B cell (primary cell): ENCODE measurements around the gene CYTH3. TPM values are rescaled to one million over a fixed set of nuclear protein-coding genes. Genes with fewer than 3 reads are reported as not detected.

Experiments
- ATAC-seq: fragments of 200-7000 bp; cut with Tn5 transposase; one replicate; pipeline ENCODE4 v1.10.0; 2021; ENCODE audit warnings: low read depth, mild to moderate bottlenecking, moderate number of reproducible peaks, moderate library complexity
- CTCF ChIA-PET: fragments of 350-600 bp; sonication (Branson Sonifier 250); formaldehyde crosslinking; loops from one replicate; lab custom pipeline; 2021; ENCODE audit warnings: antibody characterized with exemption, inconsistent platforms; lab: Charles Lee
- POLR2A ChIA-PET: fragments of 350-600 bp; sonication (Branson Sonifier 250); formaldehyde crosslinking; loops from one replicate; lab custom pipeline; 2021; ENCODE audit warnings: antibody characterized with exemption; lab: Charles Lee
- DNase-seq: peaks from one replicate; pipeline ENCODE4 v3.0.0; 2013
- H2AFZ ChIP-seq: 2 replicates; pipeline ENCODE4 v1.6.1; 2012; ENCODE audit warnings: mild to moderate bottlenecking, low read depth, low read length; ENCODE audit not compliant: insufficient read depth, poor library complexity, severe bottlenecking
- H3K27ac ChIP-seq, 2 donors: 1 replicate in 1 of 2; 2 replicates in 1 of 2; pipeline ENCODE4 v1.5.1; 2012 to 2013; ENCODE audit warnings: low read length in 2 of 2, mild to moderate bottlenecking in 2 of 2, moderate library complexity in 1 of 2
- H3K27me3 ChIP-seq, 4 experiments: fragments of 200-600 bp in 1 of 4; sonication (generic) in 1 of 4; replicated peaks in 1 of 4; 1 replicate in 2 of 4; 2 replicates in 2 of 4; pipeline versions ENCODE4 v1.6.1 to v1.7.0; 2013 to 2016; ENCODE audit warnings: low read length in 3 of 4, mild to moderate bottlenecking in 2 of 4, mixed read lengths in 1 of 4, moderate library complexity in 1 of 4; ENCODE audit not compliant: insufficient read depth in 4 of 4, control insufficient read depth in 3 of 4; ENCODE audit errors: control extremely low read depth in 1 of 4
- H3K36me3 ChIP-seq, 2 experiments: replicated peaks in 1 of 2; 1 replicate in 1 of 2; 2 replicates in 1 of 2; pipeline versions ENCODE4 v1.6.1 to v1.7.1; 2013; ENCODE audit warnings: low read length in 1 of 2; ENCODE audit not compliant: insufficient read depth in 2 of 2, control insufficient read depth in 1 of 2; ENCODE audit errors: control extremely low read depth in 1 of 2, extremely low read depth in 1 of 2
- H3K4me1 ChIP-seq, 2 donors: fragments of 200-600 bp in 1 of 2; sonication (generic) in 1 of 2; 1 replicate in 1 of 2; 2 replicates in 1 of 2; pipeline versions ENCODE4 v1.5.1 to v1.6.1; 2013 to 2017; ENCODE audit warnings: low read length in 2 of 2; ENCODE audit not compliant: control insufficient read depth in 2 of 2, insufficient read depth in 2 of 2
- H3K4me2 ChIP-seq: replicated peaks from 2 replicates; pipeline ENCODE3; 2012; ENCODE audit warnings: mild to moderate bottlenecking, low read depth, low read length; ENCODE audit not compliant: poor library complexity, severe bottlenecking
- H3K4me3 ChIP-seq, 5 experiments: fragments of 200-600 bp in 1 of 5; sonication (generic) in 1 of 5; 1 replicate in 3 of 5; 2 replicates in 2 of 5; pipeline versions ENCODE4 v1.5.1 to v1.7.0; 2011 to 2016; ENCODE audit warnings: low read length in 4 of 5, mild to moderate bottlenecking in 4 of 5, low read depth in 2 of 5, control low read depth in 1 of 5, moderate library complexity in 1 of 5; ENCODE audit not compliant: insufficient read depth in 1 of 5; ENCODE audit errors: control extremely low read depth in 1 of 5, extremely low read depth in 1 of 5
- H3K79me2 ChIP-seq: fragments of 200-600 bp; sonication (generic); one replicate; pipeline ENCODE4 v1.6.0; 2016; ENCODE audit warnings: low read length; ENCODE audit not compliant: control insufficient read depth, insufficient read depth
- H3K9ac ChIP-seq: fragments of 200-600 bp; sonication (generic); 2 replicates; pipeline ENCODE4 v1.6.1; 2017; ENCODE audit warnings: mild to moderate bottlenecking, low read length, moderate library complexity
- H3K9me3 ChIP-seq, 3 donors: one replicate each; pipeline versions ENCODE4 v1.6.1 to v1.7.1; 2013; ENCODE audit warnings: low read length in 2 of 3; ENCODE audit not compliant: control insufficient read depth in 2 of 3, insufficient read depth in 1 of 3; ENCODE audit errors: control extremely low read depth in 1 of 3
- H4K20me1 ChIP-seq: 2 replicates; pipeline ENCODE4 v1.6.0; 2012; ENCODE audit warnings: mild to moderate bottlenecking, low read length; ENCODE audit not compliant: insufficient read depth, control insufficient read depth, poor library complexity, severe bottlenecking
- H3K27ac Mint-ChIP-seq: one replicate; pipeline ENCODE4 v1.8.0; 2021; ENCODE audit warnings: mixed read lengths
- H3K27me3 Mint-ChIP-seq: one replicate; pipeline ENCODE4 v1.8.0; 2021; ENCODE audit warnings: mixed read lengths
- H3K4me1 Mint-ChIP-seq: one replicate; pipeline ENCODE4 v1.8.0; 2021; ENCODE audit warnings: mixed read lengths
- H3K4me3 Mint-ChIP-seq: one replicate; pipeline ENCODE4 v1.8.0; 2021; ENCODE audit warnings: mixed read lengths
- H3K9me3 Mint-ChIP-seq: one replicate; pipeline ENCODE4 v1.8.0; 2022; ENCODE audit warnings: mixed read lengths; ENCODE audit not compliant: insufficient read depth
- EZH2 ChIP-seq: IDR thresholded peaks from 2 replicates; pipeline ENCODE4 v1.6.1; 2012; ENCODE audit warnings: borderline replicate concordance, low read depth, mild to moderate bottlenecking, moderate library complexity, low read length; ENCODE audit not compliant: insufficient read depth, poor library complexity, severe bottlenecking
- WGBS: methylation state at CpG from one replicate; pipeline ENCODE4 v1.1.5; 2013; ENCODE audit warnings: missing lambda C conversion rate; ENCODE audit not compliant: insufficient coverage; 5-methylcytosine and 5-hydroxymethylcytosine counted together
- intact Hi-C: fragments of 100-400 bp; cut with micrococcal nuclease; formaldehyde crosslinking; loops from one replicate; pipeline ENCODE4 v1.10.0; 2022
- polyA plus RNA-seq: library from polyadenylated mRNA; depleted of rRNA; stranded (reverse); fragments of >200 nt; gene quantifications from 2 replicates; pipeline ENCODE4 v1.2.3, GENCODE V29; 2012
- total RNA-seq, 2 donors: library from RNA; stranded (reverse); fragments of 120-200 nt in 1 of 2; gene quantifications; 1 replicate in 1 of 2; 2 replicates in 1 of 2; pipeline versions ENCODE4 v1.2.3 to v1.2.4, GENCODE V29; 2013 to 2022
- TF ChIP-seq, protein P1 (sequence below): fragments of 200-600 bp; IDR thresholded peaks from one replicate; pipeline ENCODE4 v1.8.0; 2022; ENCODE audit warnings: antibody characterized with exemption, mild to moderate bottlenecking

Gene CYTH3
- total and polyA plus RNA-seq, 2 donors (not counting 1 experiment from before 2014, with no cell fraction given), result 5.2 to 11.3 TPM

DNA sequence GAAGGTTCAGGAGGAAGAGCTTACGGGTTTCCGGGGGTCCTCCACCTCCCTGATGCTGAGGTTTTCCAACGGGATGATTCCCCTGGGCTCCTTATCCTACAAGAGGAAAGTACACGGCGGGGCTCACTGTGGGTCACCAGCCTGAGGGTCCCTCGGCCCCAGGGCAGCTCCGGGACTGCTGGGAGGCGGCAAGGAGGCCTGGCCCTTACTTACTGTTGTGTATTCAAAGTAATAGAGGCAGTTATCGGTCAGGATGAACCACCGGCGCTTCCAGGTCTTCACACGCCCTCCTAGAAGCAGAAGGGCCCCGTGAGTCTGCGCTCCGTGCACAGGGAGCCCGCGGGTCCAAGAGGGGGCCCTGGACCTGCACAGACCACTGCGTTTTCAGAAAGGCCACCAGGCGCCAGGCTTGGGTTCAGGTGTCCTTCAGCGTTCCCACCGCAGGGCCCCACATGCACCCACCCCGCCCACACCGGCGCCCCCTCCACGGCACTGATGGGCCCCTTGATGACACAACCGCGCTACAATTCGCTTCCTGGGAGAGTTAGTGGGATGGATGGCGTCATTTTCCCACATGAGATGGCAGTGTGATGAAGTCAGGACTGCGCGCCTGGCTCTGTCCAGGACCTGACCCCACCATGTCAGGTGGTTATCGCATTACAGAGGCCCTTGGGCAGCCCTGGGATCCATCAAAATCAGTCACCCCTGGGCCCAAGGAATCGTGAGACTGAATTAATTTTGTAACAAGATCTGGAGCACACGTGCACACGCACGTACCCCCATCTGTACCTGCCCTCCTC is 106.7 kb downstream of the CYTH3 start:
- intact Hi-C loops, result loop anchor here (10.0 kb wide), 1 partner anchor 269 kb away; no protein-coding TSS in a partner anchor
- peaks cover 4 to 10% of the 10 kb centered on the region in 2 donors for H3K4me1 ChIP-seq
- no peak for DNase-seq
- TF ChIP-seq, protein P1, sequence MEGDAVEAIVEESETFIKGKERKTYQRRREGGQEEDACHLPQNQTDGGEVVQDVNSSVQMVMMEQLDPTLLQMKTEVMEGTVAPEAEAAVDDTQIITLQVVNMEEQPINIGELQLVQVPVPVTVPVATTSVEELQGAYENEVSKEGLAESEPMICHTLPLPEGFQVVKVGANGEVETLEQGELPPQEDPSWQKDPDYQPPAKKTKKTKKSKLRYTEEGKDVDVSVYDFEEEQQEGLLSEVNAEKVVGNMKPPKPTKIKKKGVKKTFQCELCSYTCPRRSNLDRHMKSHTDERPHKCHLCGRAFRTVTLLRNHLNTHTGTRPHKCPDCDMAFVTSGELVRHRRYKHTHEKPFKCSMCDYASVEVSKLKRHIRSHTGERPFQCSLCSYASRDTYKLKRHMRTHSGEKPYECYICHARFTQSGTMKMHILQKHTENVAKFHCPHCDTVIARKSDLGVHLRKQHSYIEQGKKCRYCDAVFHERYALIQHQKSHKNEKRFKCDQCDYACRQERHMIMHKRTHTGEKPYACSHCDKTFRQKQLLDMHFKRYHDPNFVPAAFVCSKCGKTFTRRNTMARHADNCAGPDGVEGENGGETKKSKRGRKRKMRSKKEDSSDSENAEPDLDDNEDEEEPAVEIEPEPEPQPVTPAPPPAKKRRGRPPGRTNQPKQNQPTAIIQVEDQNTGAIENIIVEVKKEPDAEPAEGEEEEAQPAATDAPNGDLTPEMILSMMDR, result no peak
- no peak for TF ChIP-seq EZH2
- H3K9ac ChIP-seq, result no peak overlapping the region
- H3K27me3 ChIP-seq, result no peaks in the 10 kb centered on the region
- no peak for ATAC-seq
- H3K9me3 ChIP-seq, result no peaks in the 10 kb centered on the region
- H3K4me3 Mint-ChIP-seq, result no peak overlapping the region
- no peaks in the 10 kb centered on the region for H3K9me3 Mint-ChIP-seq
- no peak overlapping the region for H3K27ac ChIP-seq
- H3K4me1 Mint-ChIP-seq, result peaks cover 6% of the 10 kb centered on the region
- H3K4me2 ChIP-seq, result no peak overlapping the region
- H2AFZ ChIP-seq, result peak overlapping the region; percentile 28
- no peaks in the 10 kb centered on the region for H3K27me3 Mint-ChIP-seq
- ChIA-PET CTCF (interaction anchor here (1.7 kb wide), 1 partner anchor 157 kb away, joined by 3 read pairs; no protein-coding TSS in a partner anchor), POLR2A (no interaction called here)
- H3K4me3 ChIP-seq, result no peak overlapping the region
- 98% methylated on average over 33 of the region's 36 CpGs for WGBS
- no peaks in the 10 kb centered on the region for H4K20me1 ChIP-seq
- H3K79me2 ChIP-seq, result no peaks in the 10 kb centered on the region
- peaks cover under 1 to 3% of the 10 kb centered on the region in 2 experiments for H3K36me3 ChIP-seq
- H3K27ac Mint-ChIP-seq, result no peak overlapping the region

DNA sequence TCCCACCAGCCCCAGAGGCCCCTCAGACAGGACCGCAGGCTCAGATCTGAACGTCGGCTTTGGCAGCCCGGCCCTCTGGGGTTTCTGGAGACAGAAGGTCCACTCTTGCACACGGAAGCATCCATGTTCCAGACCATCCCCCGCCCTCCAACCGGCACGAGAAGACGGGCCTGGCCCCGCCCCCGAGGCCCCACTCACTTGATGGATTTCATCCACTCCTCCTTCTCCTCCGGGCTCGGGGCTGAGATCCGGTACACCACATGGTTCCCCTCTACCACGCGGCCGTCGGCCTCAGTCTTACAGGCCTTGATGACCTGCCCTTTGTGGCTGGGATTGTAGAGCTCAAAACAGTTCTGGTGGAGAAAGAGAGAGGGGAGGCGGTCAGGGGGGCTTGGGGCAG is 107.3 kb downstream of the CYTH3 start:
- intact Hi-C loops, result loop anchor here (10.0 kb wide), 1 partner anchor 270 kb away; no protein-coding TSS in a partner anchor
- no peaks in the 10 kb centered on the region for H3K9me3 ChIP-seq
- no peak overlapping the region for H2AFZ ChIP-seq
- H3K4me3 ChIP-seq, result no peak overlapping the region
- H4K20me1 ChIP-seq, result peaks cover 2% of the 10 kb centered on the region
- ATAC-seq, result no peak
- POLR2A ChIA-PET, result no interaction called here
- H3K9ac ChIP-seq, result no peak overlapping the region
- no peak overlapping the region for H3K27ac ChIP-seq
- Mint-ChIP-seq H3K27me3 (no peaks in the 10 kb centered on the region), H3K9me3 (no peaks in the 10 kb centered on the region), H3K4me1 (peaks cover 6% of the 10 kb centered on the region), H3K27ac (no peak overlapping the region), H3K4me3 (no peak overlapping the region)
- H3K27me3 ChIP-seq, result no peaks in the 10 kb centered on the region
- H3K4me1 ChIP-seq, result peaks cover 4 to 10% of the 10 kb centered on the region in 2 donors
- H3K4me2 ChIP-seq, result no peak overlapping the region
- H3K36me3 ChIP-seq, result peaks cover 3% of the 10 kb centered on the region in 2 experiments
- DNase-seq, result no peak
- TF ChIP-seq, protein P1, result no peak
- TF ChIP-seq EZH2, result no peak
- H3K79me2 ChIP-seq, result no peaks in the 10 kb centered on the region
- WGBS, result 98% methylated on average over 19 of the region's 19 CpGs
- CTCF ChIA-PET, result interaction anchor here (1.7 kb wide), 1 partner anchor 158 kb away, joined by 3 read pairs; no protein-coding TSS in a partner anchor
